PFSK-1 (cell line): ENCODE results near the gene PPP1R12B.

Source experiments
- FOXP2 ChIP-seq: optimal IDR thresholded peaks from 2 replicates; pipeline ENCODE3; 2011; ENCODE audit warnings: borderline replicate concordance, control low read depth, inconsistent platforms; ENCODE audit not compliant: insufficient read depth; ENCODE audit errors: extremely low read length, extremely low read depth
- POLR2AphosphoS5 ChIP-seq: IDR thresholded peaks from 2 replicates; pipeline ENCODE4 v1.6.1; 2012; ENCODE audit warnings: low read depth, mild to moderate bottlenecking, control low read depth, low read length, moderate library complexity
- SIN3A ChIP-seq: IDR thresholded peaks from 2 replicates; pipeline ENCODE4 v1.6.1; 2012; ENCODE audit warnings: mild to moderate bottlenecking, low read length, moderate library complexity, borderline replicate concordance; ENCODE audit not compliant: insufficient read depth
- TAF1 ChIP-seq: IDR thresholded peaks from 2 replicates; pipeline ENCODE4 v1.6.1; 2012; ENCODE audit warnings: low read length, control low read depth, borderline replicate concordance; ENCODE audit not compliant: insufficient read depth
- TF ChIP-seq, protein P1 (sequence below), 2 experiments: IDR thresholded peaks; 2 replicates each; pipeline versions ENCODE4 v1.6.1 to v1.8.0; 2011 to 2012; ENCODE audit warnings: low read depth in 2 of 2, low read length in 2 of 2, control low read depth in 1 of 2, inconsistent platforms in 1 of 2, mild to moderate bottlenecking in 1 of 2, moderate library complexity in 1 of 2; ENCODE audit not compliant: insufficient read depth in 1 of 2

The PPP1R12B gene

GRCh38 chr1:202590126-202590525, 241.6 kb downstream of the PPP1R12B start:
- TF ChIP-seq, protein P1, sequence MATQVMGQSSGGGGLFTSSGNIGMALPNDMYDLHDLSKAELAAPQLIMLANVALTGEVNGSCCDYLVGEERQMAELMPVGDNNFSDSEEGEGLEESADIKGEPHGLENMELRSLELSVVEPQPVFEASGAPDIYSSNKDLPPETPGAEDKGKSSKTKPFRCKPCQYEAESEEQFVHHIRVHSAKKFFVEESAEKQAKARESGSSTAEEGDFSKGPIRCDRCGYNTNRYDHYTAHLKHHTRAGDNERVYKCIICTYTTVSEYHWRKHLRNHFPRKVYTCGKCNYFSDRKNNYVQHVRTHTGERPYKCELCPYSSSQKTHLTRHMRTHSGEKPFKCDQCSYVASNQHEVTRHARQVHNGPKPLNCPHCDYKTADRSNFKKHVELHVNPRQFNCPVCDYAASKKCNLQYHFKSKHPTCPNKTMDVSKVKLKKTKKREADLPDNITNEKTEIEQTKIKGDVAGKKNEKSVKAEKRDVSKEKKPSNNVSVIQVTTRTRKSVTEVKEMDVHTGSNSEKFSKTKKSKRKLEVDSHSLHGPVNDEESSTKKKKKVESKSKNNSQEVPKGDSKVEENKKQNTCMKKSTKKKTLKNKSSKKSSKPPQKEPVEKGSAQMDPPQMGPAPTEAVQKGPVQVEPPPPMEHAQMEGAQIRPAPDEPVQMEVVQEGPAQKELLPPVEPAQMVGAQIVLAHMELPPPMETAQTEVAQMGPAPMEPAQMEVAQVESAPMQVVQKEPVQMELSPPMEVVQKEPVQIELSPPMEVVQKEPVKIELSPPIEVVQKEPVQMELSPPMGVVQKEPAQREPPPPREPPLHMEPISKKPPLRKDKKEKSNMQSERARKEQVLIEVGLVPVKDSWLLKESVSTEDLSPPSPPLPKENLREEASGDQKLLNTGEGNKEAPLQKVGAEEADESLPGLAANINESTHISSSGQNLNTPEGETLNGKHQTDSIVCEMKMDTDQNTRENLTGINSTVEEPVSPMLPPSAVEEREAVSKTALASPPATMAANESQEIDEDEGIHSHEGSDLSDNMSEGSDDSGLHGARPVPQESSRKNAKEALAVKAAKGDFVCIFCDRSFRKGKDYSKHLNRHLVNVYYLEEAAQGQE (IDR thresholded peaks at IDR 0.05; ENCODE audit: insufficient read depth in 1 of 2, low read depth in 2 of 2, low read length in 2 of 2), result no peak
- TF ChIP-seq TAF1 (no peak), POLR2AphosphoS5 (no peak)

DNA sequence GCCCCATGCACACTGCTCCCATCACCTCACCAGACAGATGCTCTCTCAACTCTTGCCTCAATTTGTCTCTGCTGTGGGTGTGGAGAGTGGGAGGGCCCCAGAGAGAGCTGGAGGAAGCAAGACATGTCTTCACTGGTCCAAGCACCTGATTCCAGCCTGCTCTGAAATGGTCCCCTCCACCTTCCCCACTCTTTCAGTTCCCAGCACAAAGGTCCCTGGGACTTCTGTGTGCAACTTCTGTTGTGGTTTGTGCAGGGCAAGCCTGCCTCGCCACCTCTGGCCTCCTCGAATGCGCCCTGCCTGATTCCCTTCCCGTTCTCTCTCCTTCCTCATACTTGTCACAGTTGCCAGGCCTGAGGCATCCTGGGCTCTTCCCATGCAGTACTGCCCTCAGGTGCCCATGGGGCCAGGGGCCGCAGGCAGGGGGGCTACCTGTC, 242.5 kb downstream of the PPP1R12B start:
- TF ChIP-seq FOXP2 (no peak), POLR2AphosphoS5 (no peak), TAF1 (no peak), SIN3A (no peak)
- TF ChIP-seq, protein P1 (IDR thresholded peaks at IDR 0.05; ENCODE audit: insufficient read depth in 1 of 2, low read depth in 2 of 2, low read length in 2 of 2), result no peak

DNA sequence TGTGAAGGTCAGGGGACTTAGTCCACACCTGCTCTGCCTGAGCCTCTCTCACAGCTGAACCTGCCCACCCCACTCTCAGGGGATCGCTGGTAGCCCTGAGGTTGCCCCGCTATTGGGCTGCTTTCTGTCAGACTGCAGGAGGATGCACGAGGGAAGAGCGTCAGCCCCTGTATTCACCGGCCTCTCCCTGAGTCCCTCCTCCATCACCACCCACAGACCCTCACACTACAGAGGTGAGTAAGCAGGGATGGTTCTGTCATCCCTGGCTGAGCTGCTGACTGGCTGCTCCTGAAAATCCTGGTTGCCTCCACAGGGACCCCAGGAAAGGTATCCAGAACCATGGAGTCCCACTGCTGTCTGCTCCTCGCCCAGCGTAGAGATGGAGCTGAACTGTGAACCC, 243.0 kb downstream of the PPP1R12B start:
- TF ChIP-seq FOXP2, result no peak
- TF ChIP-seq, protein P1 (IDR thresholded peaks at IDR 0.05; ENCODE audit: insufficient read depth in 1 of 2, low read depth in 2 of 2, low read length in 2 of 2), result no peak
- TF ChIP-seq POLR2AphosphoS5, result no peak
- no peak for TF ChIP-seq TAF1
- TF ChIP-seq SIN3A, result no peak

DNA sequence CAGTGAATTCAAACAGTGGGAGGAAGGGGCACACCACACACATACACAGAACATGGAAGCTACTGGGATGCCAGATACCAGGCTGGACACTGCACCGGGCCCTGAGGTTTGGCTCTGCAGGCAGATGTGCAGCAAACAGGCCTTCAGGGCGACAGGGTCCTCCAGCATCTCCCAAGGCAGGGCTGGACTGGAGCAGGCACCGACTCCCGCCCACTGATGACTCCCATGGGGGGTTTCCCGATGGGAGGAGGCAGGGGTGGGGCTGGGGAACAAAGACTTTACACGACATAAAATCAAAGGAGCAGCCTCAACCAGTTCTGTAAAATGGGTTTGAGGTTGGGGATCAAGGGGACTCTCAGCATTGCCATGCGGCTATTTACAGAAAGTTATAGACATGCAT, 243.6 kb downstream of the PPP1R12B start:
- TF ChIP-seq TAF1 (no peak), SIN3A (no peak), POLR2AphosphoS5 (no peak), FOXP2 (no peak)
- TF ChIP-seq, protein P1 (IDR thresholded peaks at IDR 0.05; ENCODE audit: insufficient read depth in 1 of 2, low read depth in 2 of 2, low read length in 2 of 2), result no peak

- no peak for TF ChIP-seq SIN3A
- TF ChIP-seq TAF1, result no peak
- no peak for TF ChIP-seq FOXP2
- TF ChIP-seq, protein P1 (IDR thresholded peaks at IDR 0.05; ENCODE audit: insufficient read depth in 1 of 2, low read depth in 2 of 2, low read length in 2 of 2), result no peak
- no peak for TF ChIP-seq POLR2AphosphoS5
Measured at GRCh38 chr1:202593845-202594244, 245.3 kb downstream of the PPP1R12B start.
